ENCODE measurements around the gene CACNB1. TPM values are rescaled to one million over a fixed set of nuclear protein-coding genes. Genes with fewer than 3 reads are reported as not detected.

CACNB1 gene
- total RNA-seq, 2 experiments from 2014 or later, result 12.7 to 14.4 TPM

GRCh38 chr17:39199820-39200069 is 2.3 kb upstream of the CACNB1 start:
- Mint-ChIP-seq H3K36me3 (peaks cover 45% of the 10 kb centered on the region), H3K4me1 (peaks cover 56% of the 10 kb centered on the region), H3K9me3 (no peaks in the 10 kb centered on the region)

GRCh38 chr17:39198186-39198566 is 707 bp upstream of the CACNB1 start:
- Mint-ChIP-seq H3K27ac (peak overlapping the region; percentile 99), H3K27me3 (peaks cover 3% of the 10 kb centered on the region), H3K4me3 (peak overlapping the region; percentile 99), H3K9me3 (no peaks in the 10 kb centered on the region), H3K36me3 (peaks cover 31% of the 10 kb centered on the region), H3K4me1 (peaks cover 53% of the 10 kb centered on the region)
- DNase-seq, result no peak

More at GRCh38 chr17:39199820-39200069, 2.3 kb upstream of the CACNB1 start:
- peak overlapping the region; percentile 99 for H3K27ac Mint-ChIP-seq
- H3K27me3 Mint-ChIP-seq, result peaks cover 3% of the 10 kb centered on the region
- DNase-seq, result peak; percentile 87
- H3K4me3 Mint-ChIP-seq, result peak overlapping the region; percentile 99

- H3K27ac Mint-ChIP-seq, result peak overlapping the region; percentile 68
- H3K36me3 Mint-ChIP-seq, result peaks cover 23% of the 10 kb centered on the region
- DNase-seq, result peak; percentile 15
- peaks cover 3% of the 10 kb centered on the region for H3K27me3 Mint-ChIP-seq
- H3K4me3 Mint-ChIP-seq, result peak overlapping the region; percentile 99
- H3K4me1 Mint-ChIP-seq, result peaks cover 42% of the 10 kb centered on the region
- no peaks in the 10 kb centered on the region for H3K9me3 Mint-ChIP-seq
Observed at GRCh38 chr17:39196808-39197291, 619 bp downstream of the CACNB1 start.

GRCh38 chr17:39196241-39196807 is 1.1 kb downstream of the CACNB1 start:
- peaks cover 3% of the 10 kb centered on the region for H3K27me3 Mint-ChIP-seq
- H3K36me3 Mint-ChIP-seq, result peaks cover 18% of the 10 kb centered on the region
- H3K4me1 Mint-ChIP-seq, result peaks cover 38% of the 10 kb centered on the region
- H3K9me3 Mint-ChIP-seq, result no peaks in the 10 kb centered on the region
- H3K4me3 Mint-ChIP-seq, result peak overlapping the region; percentile 99
- H3K27ac Mint-ChIP-seq, result peak overlapping the region; percentile 40
- DNase-seq, result no peak

- H3K36me3 Mint-ChIP-seq, result peaks cover 11% of the 10 kb centered on the region
Observed at GRCh38 chr17:39195568-39196160, 1.8 kb downstream of the CACNB1 start.

GRCh38 chr17:39194985-39195524 is 2.4 kb downstream of the CACNB1 start:
- Mint-ChIP-seq H3K27ac (no peak overlapping the region), H3K9me3 (no peaks in the 10 kb centered on the region), H3K4me1 (peaks cover 33% of the 10 kb centered on the region), H3K4me3 (no peak overlapping the region), H3K36me3 (peaks cover 5% of the 10 kb centered on the region), H3K27me3 (peaks cover under 1% of the 10 kb centered on the region)
- DNase-seq, result no peak

More at GRCh38 chr17:39195568-39196160, 1.8 kb downstream of the CACNB1 start:
- Mint-ChIP-seq H3K9me3 (no peaks in the 10 kb centered on the region), H3K4me3 (peak overlapping the region; percentile 99), H3K27me3 (peaks cover 3% of the 10 kb centered on the region), H3K4me1 (peaks cover 35% of the 10 kb centered on the region), H3K27ac (no peak overlapping the region)
- no peak for DNase-seq

- H3K4me3 Mint-ChIP-seq, result no peak overlapping the region
- peaks cover 3% of the 10 kb centered on the region for H3K36me3 Mint-ChIP-seq
- H3K27ac Mint-ChIP-seq, result no peak overlapping the region
- H3K9me3 Mint-ChIP-seq, result no peaks in the 10 kb centered on the region
- H3K4me1 Mint-ChIP-seq, result peaks cover 33% of the 10 kb centered on the region
- H3K27me3 Mint-ChIP-seq, result no peaks in the 10 kb centered on the region
- DNase-seq, result no peak
Observed at GRCh38 chr17:39194089-39194984, 3.1 kb downstream of the CACNB1 start.

- H3K27me3 Mint-ChIP-seq, result no peaks in the 10 kb centered on the region
- no peak for DNase-seq
- H3K4me3 Mint-ChIP-seq, result no peak overlapping the region
- H3K36me3 Mint-ChIP-seq, result peaks cover 3% of the 10 kb centered on the region
- H3K4me1 Mint-ChIP-seq, result peaks cover 24% of the 10 kb centered on the region
- no peaks in the 10 kb centered on the region for H3K9me3 Mint-ChIP-seq
- H3K27ac Mint-ChIP-seq, result no peak overlapping the region
Observed at GRCh38 chr17:39193346-39193745, 4.1 kb downstream of the CACNB1 start.

GRCh38 chr17:39192901-39193300 is 4.6 kb downstream of the CACNB1 start:
- Mint-ChIP-seq H3K36me3 (peaks cover 3% of the 10 kb centered on the region), H3K27me3 (no peaks in the 10 kb centered on the region), H3K4me1 (peaks cover 20% of the 10 kb centered on the region), H3K9me3 (no peaks in the 10 kb centered on the region), H3K27ac (no peak overlapping the region), H3K4me3 (no peak overlapping the region)
- DNase-seq, result no peak

- H3K27me3 Mint-ChIP-seq, result no peaks in the 10 kb centered on the region
- no peaks in the 10 kb centered on the region for H3K9me3 Mint-ChIP-seq
- H3K36me3 Mint-ChIP-seq, result peaks cover 3% of the 10 kb centered on the region
- peak overlapping the region; percentile 7 for H3K27ac Mint-ChIP-seq
- no peak for DNase-seq
- peaks cover 19% of the 10 kb centered on the region for H3K4me1 Mint-ChIP-seq
- H3K4me3 Mint-ChIP-seq, result no peak overlapping the region
Observed at GRCh38 chr17:39191750-39192510, 5.5 kb downstream of the CACNB1 start.

- Mint-ChIP-seq H3K4me3 (no peak overlapping the region), H3K9me3 (no peaks in the 10 kb centered on the region), H3K27me3 (no peaks in the 10 kb centered on the region), H3K36me3 (peaks cover 9% of the 10 kb centered on the region), H3K4me1 (no peaks in the 10 kb centered on the region), H3K27ac (no peak overlapping the region)
- DNase-seq, result no peak
Observed at GRCh38 chr17:39187152-39187830, 10.2 kb downstream of the CACNB1 start.

GRCh38 chr17:39186481-39187002 is 10.9 kb downstream of the CACNB1 start:
- Mint-ChIP-seq H3K4me3 (no peak overlapping the region), H3K27ac (no peak overlapping the region), H3K36me3 (peaks cover 7% of the 10 kb centered on the region), H3K27me3 (no peaks in the 10 kb centered on the region), H3K4me1 (no peaks in the 10 kb centered on the region), H3K9me3 (no peaks in the 10 kb centered on the region)
- no peak for DNase-seq

GRCh38 chr17:39183720-39184119 is 13.7 kb downstream of the CACNB1 start:
- H3K9me3 Mint-ChIP-seq, result no peaks in the 10 kb centered on the region
- H3K4me3 Mint-ChIP-seq, result no peak overlapping the region
- no peaks in the 10 kb centered on the region for H3K4me1 Mint-ChIP-seq
- no peak overlapping the region for H3K27ac Mint-ChIP-seq
- H3K36me3 Mint-ChIP-seq, result peaks cover 11% of the 10 kb centered on the region
- no peaks in the 10 kb centered on the region for H3K27me3 Mint-ChIP-seq
- no peak for DNase-seq

GRCh38 chr17:39183045-39183444 is 14.4 kb downstream of the CACNB1 start:
- Mint-ChIP-seq H3K27me3 (no peaks in the 10 kb centered on the region), H3K9me3 (no peaks in the 10 kb centered on the region), H3K4me1 (no peaks in the 10 kb centered on the region), H3K36me3 (peaks cover 11% of the 10 kb centered on the region), H3K4me3 (no peak overlapping the region), H3K27ac (no peak overlapping the region)
- DNase-seq, result no peak

All from activated naive CD8-positive, alpha-beta T cell treated with anti-CD3 and anti-CD28 coated beads for 36 hours (primary cell).